Ishikawa (cell line): ENCODE measurements around the gene RPL7A.

Experiments used
- CEBPB ChIP-seq: IDR thresholded peaks from 2 replicates; pipeline ENCODE4 v1.6.1; 2012
- CREB1 ChIP-seq: IDR thresholded peaks from 2 replicates; pipeline ENCODE4 v1.6.1; 2012; ENCODE audit warnings: low read depth
- EGR1 ChIP-seq: IDR thresholded peaks from 2 replicates; pipeline ENCODE4 v1.6.1; 2012
- EP300 ChIP-seq: IDR thresholded peaks from 2 replicates; pipeline ENCODE4 v1.6.1; 2012; ENCODE audit warnings: borderline replicate concordance
- FOXM1 ChIP-seq: IDR thresholded peaks from 2 replicates; pipeline ENCODE4 v1.6.1; 2012; ENCODE audit warnings: low read depth, borderline replicate concordance
- NFIC ChIP-seq: IDR thresholded peaks from 2 replicates; pipeline ENCODE4 v1.6.1; 2012
- TAF1 ChIP-seq: IDR thresholded peaks from 2 replicates; pipeline ENCODE4 v1.6.1; 2012; ENCODE audit warnings: low read depth, mild to moderate bottlenecking
- TF ChIP-seq, protein P1 (sequence below): IDR thresholded peaks from 2 replicates; pipeline ENCODE4 v1.6.1; 2012
- TF ChIP-seq, protein P2 (sequence below): IDR thresholded peaks from 2 replicates; pipeline ENCODE4 v1.6.1; 2012; ENCODE audit warnings: low read depth, mild to moderate bottlenecking

DNA sequence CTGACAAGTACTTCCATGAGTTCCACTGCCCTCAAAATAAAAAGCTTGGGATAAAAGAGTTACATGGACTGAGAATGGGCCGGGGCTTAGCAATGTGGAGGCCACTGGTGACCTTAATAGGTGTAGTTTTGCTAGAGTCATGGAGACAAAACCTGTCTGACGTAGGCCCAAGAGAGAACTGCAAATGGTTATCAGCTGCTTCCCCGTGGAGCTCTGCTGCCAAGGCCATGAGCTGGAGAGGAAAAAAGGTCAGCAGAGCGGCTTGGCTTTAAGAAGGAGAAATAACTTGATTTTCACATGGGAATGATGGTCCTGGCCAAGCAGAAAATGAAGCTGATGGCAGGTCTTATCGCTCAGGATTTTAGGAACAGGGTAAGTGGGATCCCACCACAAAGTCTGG is 8.4 kb upstream of the RPL7A start:
- no peak for TF ChIP-seq CREB1
- TF ChIP-seq FOXM1, result no peak
- TF ChIP-seq TAF1, result no peak
- no peak for TF ChIP-seq EGR1
- TF ChIP-seq, protein P1, sequence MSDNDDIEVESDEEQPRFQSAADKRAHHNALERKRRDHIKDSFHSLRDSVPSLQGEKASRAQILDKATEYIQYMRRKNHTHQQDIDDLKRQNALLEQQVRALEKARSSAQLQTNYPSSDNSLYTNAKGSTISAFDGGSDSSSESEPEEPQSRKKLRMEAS, result no peak
- no peak for TF ChIP-seq CEBPB
- no peak for TF ChIP-seq NFIC
- no peak for TF ChIP-seq EP300
- TF ChIP-seq, protein P2, sequence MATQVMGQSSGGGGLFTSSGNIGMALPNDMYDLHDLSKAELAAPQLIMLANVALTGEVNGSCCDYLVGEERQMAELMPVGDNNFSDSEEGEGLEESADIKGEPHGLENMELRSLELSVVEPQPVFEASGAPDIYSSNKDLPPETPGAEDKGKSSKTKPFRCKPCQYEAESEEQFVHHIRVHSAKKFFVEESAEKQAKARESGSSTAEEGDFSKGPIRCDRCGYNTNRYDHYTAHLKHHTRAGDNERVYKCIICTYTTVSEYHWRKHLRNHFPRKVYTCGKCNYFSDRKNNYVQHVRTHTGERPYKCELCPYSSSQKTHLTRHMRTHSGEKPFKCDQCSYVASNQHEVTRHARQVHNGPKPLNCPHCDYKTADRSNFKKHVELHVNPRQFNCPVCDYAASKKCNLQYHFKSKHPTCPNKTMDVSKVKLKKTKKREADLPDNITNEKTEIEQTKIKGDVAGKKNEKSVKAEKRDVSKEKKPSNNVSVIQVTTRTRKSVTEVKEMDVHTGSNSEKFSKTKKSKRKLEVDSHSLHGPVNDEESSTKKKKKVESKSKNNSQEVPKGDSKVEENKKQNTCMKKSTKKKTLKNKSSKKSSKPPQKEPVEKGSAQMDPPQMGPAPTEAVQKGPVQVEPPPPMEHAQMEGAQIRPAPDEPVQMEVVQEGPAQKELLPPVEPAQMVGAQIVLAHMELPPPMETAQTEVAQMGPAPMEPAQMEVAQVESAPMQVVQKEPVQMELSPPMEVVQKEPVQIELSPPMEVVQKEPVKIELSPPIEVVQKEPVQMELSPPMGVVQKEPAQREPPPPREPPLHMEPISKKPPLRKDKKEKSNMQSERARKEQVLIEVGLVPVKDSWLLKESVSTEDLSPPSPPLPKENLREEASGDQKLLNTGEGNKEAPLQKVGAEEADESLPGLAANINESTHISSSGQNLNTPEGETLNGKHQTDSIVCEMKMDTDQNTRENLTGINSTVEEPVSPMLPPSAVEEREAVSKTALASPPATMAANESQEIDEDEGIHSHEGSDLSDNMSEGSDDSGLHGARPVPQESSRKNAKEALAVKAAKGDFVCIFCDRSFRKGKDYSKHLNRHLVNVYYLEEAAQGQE, result no peak
